ENCODE measurements around the gene EPHB2.

GRCh38 chr1:22775478-22775877, 64.8 kb downstream of the EPHB2 start:
- no peak for TF ChIP-seq CTCF (IDR thresholded peaks at IDR 0.05)
- TF ChIP-seq POLR2A (IDR thresholded peaks at IDR 0.05): no peak
